HG03064 (cell line): ENCODE data around the gene ABCC6.
A peak's percentile ranks its signal among the peaks of the same experiment; 100 is the strongest.
"Not testable (repeated sequence)": the region's sequence is repeated elsewhere in the genome, so short reads cannot be mapped to it uniquely, and the experiment has no call there.

Experiments used
- ATAC-seq: cut with Tn5 transposase; IDR thresholded peaks from one replicate; pipeline ENCODE4 v1.9.1; 2021; ENCODE audit warnings: low read depth; ENCODE audit not compliant: unreplicated experiment

ABCC6 gene

GRCh38 chr16:16232692-16233061 is 9.4 kb upstream of the ABCC6 start:
- peak; percentile 31 for ATAC-seq

GRCh38 chr16:16223662-16224241 is 458 bp upstream of the ABCC6 start:
- not testable (repeated sequence) for ATAC-seq

- ATAC-seq, result not testable (repeated sequence)
Observed at GRCh38 chr16:16221382-16221781, 1.9 kb downstream of the ABCC6 start.

GRCh38 chr16:16220449-16220848 is 2.8 kb downstream of the ABCC6 start:
- ATAC-seq, result not testable (repeated sequence)

GRCh38 chr16:16218787-16219186 is 4.5 kb downstream of the ABCC6 start:
- ATAC-seq, result not testable (repeated sequence)

DNA sequence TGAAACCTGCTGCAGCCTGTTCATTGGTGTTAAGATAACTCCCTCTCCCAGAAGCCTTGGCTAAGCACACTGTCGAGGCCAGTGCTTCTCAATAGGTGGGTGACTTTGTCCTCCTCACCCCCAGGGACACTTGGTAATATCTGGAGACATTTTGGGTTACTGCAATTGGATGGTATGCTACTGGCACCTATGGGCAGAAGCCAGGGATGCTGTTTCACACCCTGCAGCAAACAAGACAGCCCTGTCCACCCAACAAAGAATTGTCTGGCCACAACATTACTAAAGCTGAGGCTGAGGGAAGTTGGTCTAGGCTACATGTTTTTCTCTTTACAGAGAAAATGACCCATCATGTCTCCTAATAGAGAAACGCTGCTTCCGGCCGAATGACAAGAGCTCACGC is 4.9 kb downstream of the ABCC6 start:
- ATAC-seq, result not testable (repeated sequence)

DNA sequence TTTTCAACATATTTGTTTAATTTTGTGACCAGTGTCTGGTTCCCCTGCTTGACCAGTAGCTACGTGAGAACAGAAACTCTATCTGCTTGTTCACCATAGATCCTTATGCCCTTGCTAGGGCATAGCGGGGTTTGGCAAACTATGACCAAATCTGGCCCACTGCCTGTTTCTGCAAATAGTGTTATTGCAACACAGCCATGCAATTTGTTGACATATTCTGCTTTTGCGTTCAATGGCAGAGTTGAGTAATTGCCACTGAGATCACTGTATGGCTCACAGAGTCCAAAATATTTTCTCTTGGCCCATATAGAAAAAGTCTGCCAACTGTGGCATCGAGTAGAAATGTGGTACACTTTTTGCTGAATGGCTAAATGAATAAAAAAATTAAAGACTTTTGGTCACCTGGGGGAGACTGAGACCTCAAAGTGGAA is 9.4 kb downstream of the ABCC6 start:
- not testable (repeated sequence) for ATAC-seq

DNA sequence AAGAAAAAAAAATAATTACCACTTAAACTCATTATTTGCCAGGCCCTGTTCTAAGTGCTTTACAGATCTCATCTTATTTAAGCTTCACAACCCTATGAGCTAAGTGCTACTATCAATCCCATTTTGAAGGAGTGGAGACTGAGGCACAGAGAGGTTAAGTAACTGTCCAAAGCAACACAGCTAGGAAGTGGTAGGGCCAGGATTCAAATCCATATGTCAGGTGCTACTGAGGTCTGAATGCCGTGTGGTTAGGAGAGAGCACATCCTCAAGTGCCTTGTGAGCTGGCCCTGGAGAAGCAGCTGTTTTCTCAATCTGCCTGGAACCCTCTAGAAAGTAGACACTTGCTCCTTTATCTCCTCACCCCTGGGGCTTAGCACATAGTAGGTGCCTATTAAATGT is 11.9 kb downstream of the ABCC6 start:
- ATAC-seq, result not testable (repeated sequence)

DNA sequence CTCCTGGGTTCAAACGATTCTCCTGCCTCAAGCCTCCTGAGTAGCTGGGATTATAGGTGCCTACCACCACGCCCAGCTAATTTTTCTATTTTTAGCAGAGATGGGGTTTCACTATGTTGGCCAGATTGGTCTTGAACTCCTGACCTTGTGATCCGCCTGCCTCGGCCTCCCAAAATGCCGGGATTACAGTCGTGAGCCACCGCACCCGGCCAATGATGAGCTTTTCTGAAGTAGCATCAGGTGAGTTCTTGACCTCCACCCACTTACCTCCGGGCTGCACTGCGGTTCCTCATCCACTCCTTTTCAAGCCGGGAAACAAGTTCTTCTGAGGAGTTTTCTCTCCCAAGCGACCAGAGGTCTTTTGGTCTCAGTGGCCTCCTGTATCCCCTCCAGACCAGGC is 14.8 kb downstream of the ABCC6 start:
- ATAC-seq, result not testable (repeated sequence)

DNA sequence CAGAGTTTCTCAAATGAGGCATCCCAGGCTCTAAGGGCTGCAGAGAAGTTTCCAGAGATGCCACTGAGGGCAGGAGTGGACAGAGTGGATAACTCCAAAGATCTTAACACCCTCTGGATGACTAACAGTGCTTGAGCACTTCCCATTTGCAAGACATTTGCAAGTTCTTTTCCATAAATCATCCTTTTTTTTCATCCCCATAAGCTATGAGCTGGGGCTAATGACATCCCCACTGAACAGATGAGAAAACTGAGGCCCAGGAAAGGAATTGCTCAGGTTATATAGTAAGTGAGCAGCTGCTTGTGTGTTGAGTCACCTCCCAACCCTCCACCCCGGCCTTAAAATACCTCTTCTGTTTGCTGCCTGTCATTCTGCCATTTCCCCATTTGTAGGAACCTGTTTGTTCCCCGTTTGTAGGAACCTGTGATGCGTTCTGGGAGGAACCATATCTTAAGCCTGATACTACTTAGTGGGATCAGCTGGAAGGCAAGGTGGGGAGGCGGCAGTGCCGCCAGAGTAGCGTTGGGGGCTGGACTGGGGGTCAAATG is 15.4 kb downstream of the ABCC6 start:
- ATAC-seq, result not testable (repeated sequence)

DNA sequence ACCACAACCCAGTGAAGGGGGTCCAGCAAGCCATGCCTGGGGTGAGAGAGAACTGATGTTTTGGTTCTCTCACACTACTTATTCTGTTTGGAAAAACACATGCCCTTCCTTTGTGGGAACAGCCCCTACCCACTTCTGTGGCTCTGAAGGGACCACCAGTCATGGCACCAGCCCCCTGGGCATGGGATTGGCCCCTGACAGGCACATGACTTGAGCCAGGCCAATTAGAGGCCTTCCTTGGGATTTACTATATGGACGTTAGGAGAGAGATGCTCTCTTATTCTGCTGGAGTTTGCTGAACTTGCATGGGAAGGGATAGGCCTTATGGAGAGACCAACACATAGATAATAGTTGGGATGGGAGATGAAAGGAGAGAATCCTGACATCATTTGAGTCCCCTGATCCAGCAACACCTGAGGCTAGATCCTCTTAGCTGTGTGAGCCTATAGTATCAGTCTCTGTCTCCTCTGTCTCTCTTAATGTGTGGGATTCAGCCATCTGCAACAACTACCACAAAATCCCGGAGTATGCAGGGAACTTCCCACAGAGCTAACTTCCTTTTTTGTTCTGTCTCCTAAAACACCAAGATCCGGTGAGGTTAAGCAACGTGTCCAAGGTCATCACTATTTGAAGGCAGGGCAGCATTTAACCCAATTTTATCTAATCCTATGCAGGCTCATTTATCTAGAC is 16.1 kb downstream of the ABCC6 start:
- not testable (repeated sequence) for ATAC-seq

DNA sequence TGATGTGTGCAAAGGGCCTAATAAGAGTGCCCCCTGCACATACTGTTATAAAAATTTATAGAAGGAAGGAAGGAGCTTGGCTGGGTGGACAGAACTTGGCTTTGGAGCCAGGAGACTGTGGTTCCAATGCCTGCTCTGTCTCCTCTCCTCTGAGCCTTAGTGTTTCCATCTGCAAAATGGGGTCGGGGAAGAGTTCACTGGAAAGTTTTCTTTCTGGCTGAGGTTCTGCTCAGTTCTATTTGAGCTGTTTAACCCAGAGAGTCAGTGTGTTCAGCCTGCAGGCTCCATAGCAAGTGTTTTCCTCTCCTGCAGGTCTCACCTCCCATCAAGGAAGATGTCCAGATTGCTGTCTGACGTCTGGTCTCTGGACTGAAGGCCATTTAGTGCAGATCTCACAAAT is 17.4 kb downstream of the ABCC6 start:
- ATAC-seq, result not testable (repeated sequence)

GRCh38 chr16:16204552-16204951 is 18.7 kb downstream of the ABCC6 start:
- ATAC-seq, result not testable (repeated sequence)

- ATAC-seq, result not testable (repeated sequence)
Observed at GRCh38 chr16:16203494-16203893, 19.8 kb downstream of the ABCC6 start.

- ATAC-seq, result not testable (repeated sequence)
Observed at GRCh38 chr16:16202400-16203143, 20.7 kb downstream of the ABCC6 start.

GRCh38 chr16:16201880-16202279 is 21.4 kb downstream of the ABCC6 start:
- ATAC-seq, result not testable (repeated sequence)

- not testable (repeated sequence) for ATAC-seq
Observed at GRCh38 chr16:16200391-16200790, 22.9 kb downstream of the ABCC6 start.

GRCh38 chr16:16199428-16199827 is 23.9 kb downstream of the ABCC6 start:
- ATAC-seq, result not testable (repeated sequence)

DNA sequence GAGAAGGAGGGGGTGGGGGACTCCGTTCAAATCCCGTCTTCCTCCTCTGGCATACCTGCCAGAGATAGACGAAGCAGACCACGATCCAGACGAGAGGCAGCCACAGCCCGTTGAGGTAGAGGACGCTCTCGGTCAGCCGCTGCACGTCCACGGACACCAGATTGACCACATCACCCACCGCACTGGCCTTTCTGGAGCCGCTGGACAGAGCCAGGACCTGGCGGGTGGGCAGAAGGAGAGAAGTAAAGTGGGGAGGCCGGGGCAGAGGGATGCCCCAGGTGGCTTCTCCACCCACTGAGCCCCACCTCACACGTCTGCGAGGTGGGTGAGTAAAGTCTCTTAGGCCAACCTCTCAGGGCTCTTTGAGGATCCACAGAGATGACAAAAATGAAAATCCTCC is 25.3 kb downstream of the ABCC6 start:
- no peak for ATAC-seq

DNA sequence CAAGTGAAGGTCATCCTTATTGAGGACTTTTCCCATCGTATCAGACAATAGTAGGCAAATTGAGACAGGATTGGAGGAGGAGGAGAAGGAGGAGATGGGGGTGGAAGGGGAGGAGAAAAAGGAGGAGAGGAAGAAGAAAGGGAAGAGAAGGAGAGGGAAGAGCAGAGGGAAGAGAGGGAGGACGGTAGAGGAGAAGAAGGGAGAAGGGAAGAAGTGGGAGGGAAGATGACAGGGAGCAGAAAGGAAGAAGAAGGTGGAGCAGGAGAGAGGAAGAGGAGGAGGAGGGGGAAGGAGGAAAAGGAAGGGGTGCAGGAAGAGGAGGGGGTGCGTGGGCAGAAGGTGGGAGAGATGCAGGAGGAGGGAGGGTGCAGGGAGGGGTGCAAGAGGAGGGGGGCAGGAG is 26.0 kb downstream of the ABCC6 start:
- ATAC-seq, result no peak

- no peak for ATAC-seq
Observed at GRCh38 chr16:16196099-16196498, 27.2 kb downstream of the ABCC6 start.
